ENCODE data around the gene NKX6-2. TPM values are rescaled to one million over a fixed set of nuclear protein-coding genes. Genes with fewer than 3 reads are reported as not detected.
"Not testable (repeated sequence)": the region's sequence is repeated elsewhere in the genome, so short reads cannot be mapped to it uniquely, and the experiment has no call there.

NKX6-2 gene
- not detected for total RNA-seq

DNA sequence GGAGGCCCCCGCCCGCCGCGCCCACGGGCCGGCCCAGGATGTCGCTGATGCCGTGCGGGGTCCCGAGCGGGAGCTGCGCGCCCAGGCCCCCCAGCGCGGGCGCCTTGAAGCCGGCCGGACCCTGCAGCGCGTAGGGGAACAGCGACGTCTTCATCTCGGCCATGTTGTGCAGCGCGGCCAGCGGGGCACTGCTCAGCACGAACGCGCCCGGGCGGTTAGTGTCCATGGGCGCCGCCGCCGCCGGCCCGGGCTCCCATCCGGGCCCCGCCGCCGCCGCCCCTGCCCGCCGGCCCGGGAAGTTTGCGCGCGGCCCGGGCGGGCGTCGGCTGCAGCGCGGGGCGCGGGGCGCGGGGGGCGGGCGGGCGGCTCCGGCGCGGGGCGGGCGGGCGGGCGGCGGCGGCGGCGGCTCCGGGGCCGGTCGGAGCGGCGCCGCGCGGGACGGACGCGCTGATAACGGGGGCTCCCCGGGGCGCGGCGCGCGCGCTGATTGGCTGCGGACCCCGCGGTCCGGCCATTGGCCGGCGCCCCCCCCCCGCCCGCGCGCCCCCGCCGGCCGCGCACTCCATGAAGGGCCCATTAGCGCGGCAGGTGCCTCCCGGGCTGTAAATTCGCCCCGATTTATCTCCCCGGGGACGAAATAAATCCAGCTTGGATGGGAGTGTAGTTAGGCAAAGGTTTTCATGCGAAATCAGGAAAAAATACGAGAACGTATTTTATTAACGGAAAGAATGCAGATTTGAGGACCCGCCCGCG, at the start of gene NKX6-2:
TSS of gene NKX6-2 (minus strand) at position 425 of the 753 bp plus-strand sequence. CDS start at position 226, 199 bp downstream.
- Mint-ChIP-seq H3K36me3 (ENCODE audit: low read depth) (peaks cover 28% of the 10 kb centered on the region), H3K4me3 (no peak within 1 kb of the TSS), H3K27ac (no peak within 1 kb of the TSS), H3K4me1 (no peaks in the 10 kb centered on the region), H3K27me3 (peaks cover 4% of the 10 kb centered on the region), H3K9me3 (no peaks in the 10 kb centered on the region)
- no peak for ATAC-seq (replicated peaks)

DNA sequence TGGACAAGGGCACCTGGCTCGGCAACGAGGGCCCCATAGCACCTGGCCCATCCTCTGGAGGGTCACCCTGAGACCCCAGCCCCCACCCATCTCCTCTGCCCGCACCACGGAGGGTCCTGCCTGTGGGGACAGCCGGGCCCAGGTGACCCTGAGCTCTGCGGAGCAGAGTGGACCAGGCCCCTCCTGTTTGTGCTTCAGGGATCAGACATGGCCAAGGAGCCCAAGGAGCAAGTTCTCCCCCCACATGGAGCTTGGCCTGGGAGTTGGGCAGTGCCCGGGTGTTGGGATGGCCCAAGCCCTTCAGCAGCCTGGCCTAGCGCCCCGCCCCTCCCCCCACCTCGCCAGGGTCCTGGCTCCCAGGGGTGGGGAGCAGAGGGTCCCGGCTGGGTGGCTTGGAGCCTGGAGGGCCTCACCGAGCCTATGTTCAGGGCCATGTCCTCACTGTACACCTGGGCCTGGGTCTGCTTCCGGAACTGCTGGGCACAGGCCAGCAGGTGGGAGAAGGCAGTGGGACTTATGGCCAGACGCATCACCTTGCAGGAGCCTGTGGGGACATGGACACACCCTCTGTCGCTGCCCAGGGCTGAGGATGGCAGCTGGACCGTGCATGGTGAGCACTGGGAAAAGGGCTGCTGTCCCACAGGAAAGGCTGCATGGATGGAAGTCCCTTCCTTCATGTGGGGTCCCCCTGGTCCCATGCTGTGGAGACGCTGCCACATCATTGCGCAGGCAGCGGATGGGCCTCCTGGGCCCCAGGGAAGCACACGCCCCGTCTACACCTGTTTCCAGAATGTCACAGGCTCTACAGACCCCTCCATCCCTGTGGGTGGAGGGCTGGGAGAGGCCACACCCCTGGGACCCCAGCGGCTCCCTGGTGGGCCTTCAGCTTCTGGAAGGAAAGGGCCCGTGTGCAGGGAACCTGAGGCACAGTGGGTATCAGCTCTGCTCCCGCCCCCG, 49.2 kb upstream of the NKX6-2 start:
- ATAC-seq (replicated peaks) = no peak
- H3K4me3 Mint-ChIP-seq = no peak overlapping the region

DNA sequence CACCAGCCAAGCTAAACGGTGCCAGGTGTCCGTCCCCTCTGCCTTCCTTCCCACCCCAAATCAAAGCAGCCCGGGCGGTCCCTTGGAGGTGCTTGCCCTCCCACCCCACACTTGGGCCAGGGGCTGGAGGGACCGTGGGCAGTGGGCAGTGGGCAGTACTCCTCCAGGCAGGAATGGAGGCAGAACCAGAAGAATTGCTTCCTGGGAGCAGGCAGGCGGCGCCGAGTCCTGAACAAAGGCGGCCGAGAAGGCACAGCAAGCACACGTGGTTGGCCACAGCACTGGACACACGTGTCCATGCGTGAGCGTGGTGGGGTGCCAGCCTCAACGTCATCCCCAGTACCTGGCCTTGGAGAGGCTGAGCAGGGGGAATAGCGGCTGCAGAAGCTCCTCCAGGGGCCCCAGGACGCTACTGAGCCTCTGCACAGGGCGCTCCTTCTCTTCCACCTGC, 48.4 kb upstream of the NKX6-2 start:
- H3K27ac Mint-ChIP-seq = no peak overlapping the region
- H3K4me3 Mint-ChIP-seq = no peak overlapping the region
- no peaks in the 10 kb centered on the region for H3K9me3 Mint-ChIP-seq
- no peak for ATAC-seq (replicated peaks)
- peaks cover 5% of the 10 kb centered on the region for H3K27me3 Mint-ChIP-seq
- H3K4me1 Mint-ChIP-seq = no peaks in the 10 kb centered on the region
- H3K36me3 Mint-ChIP-seq (ENCODE audit: low read depth) = no peaks in the 10 kb centered on the region

More for the DNA sequence above, 49.2 kb upstream of the NKX6-2 start:
- Mint-ChIP-seq H3K9me3 (no peaks in the 10 kb centered on the region), H3K4me1 (no peaks in the 10 kb centered on the region), H3K27me3 (peaks cover 5% of the 10 kb centered on the region), H3K27ac (no peak overlapping the region), H3K36me3 (ENCODE audit: low read depth) (no peaks in the 10 kb centered on the region)

DNA sequence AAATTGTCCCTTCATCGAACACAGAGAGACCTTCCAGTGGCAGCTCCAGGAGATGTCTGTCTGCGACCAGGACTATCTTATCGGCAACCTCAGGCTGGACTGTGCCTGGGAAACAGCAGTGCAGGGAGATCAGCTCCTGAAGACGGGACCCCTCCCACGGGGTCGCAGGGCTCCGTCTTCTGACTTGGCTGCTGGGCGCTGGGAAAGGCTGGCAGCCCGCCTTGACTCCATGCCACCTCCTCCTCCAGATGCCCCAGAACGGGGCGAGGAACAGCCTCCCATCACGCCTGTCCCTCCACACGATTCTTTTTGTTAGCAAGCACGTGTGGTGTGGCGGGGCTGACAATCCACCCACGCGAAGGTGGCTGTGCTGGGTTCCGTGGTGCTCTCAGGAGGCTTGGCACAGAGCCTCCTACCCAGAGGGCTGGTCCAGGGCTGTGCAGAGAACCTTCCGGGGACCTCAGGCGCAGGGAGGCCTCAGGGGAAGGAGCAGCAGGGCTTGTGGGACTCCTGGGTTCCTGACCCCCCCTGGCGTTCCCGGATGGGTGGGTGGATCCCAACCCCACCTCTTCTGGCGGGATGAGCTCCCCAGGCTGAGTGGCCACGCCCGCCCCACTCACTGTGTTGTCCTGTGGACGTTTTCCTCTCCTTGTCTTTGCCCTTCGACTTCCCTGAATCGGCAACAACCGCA, 47.6 kb upstream of the NKX6-2 start:
- H3K27me3 Mint-ChIP-seq = peaks cover 5% of the 10 kb centered on the region
- H3K4me1 Mint-ChIP-seq = no peaks in the 10 kb centered on the region
- H3K27ac Mint-ChIP-seq = no peak overlapping the region
- H3K36me3 Mint-ChIP-seq (ENCODE audit: low read depth) = no peaks in the 10 kb centered on the region
- no peak overlapping the region for H3K4me3 Mint-ChIP-seq
- no peaks in the 10 kb centered on the region for H3K9me3 Mint-ChIP-seq
- no peak for ATAC-seq (replicated peaks)

DNA sequence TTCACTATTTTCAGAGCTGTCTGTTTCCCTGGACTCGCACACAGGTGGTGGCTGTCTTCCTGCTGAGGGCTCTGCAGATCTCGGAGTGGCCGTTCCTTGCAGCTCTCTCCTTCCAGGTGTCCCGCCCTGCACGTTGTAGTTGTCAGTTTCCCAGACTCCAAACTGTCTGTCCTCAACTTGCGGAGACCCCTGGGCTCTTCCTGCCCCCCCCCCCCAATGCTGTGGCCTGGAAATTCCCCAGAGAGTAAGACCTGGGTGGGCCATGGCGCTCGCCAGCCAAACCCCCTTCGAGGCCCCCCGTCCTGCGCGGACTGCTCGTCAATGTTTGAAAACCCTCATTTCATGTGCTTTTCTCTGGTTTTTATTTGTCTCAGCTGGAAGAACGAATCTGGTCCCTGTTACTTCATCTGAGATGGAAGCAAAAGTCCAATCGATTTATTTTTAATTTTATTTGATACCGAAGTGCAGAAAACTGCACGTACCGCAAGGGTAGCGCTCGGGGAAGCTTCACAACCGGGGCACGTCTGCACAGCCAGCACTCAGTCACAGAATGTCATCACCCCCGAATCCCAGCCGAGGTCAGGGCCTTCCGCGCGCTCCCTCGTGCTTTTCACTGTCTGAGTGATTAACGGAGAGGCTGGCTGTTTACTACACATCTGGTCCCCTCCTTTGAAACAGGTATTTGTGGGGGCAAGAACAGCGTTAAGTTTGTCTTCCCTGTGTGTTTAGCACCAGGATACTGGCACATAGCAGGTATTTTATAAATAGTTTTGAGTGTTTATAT, 46.4 kb upstream of the NKX6-2 start:
- Mint-ChIP-seq H3K36me3 (ENCODE audit: low read depth) (no peaks in the 10 kb centered on the region), H3K27me3 (peaks cover 5% of the 10 kb centered on the region), H3K9me3 (no peaks in the 10 kb centered on the region), H3K27ac (no peak overlapping the region), H3K4me1 (no peaks in the 10 kb centered on the region), H3K4me3 (no peak overlapping the region)
- ATAC-seq (replicated peaks) = no peak

DNA sequence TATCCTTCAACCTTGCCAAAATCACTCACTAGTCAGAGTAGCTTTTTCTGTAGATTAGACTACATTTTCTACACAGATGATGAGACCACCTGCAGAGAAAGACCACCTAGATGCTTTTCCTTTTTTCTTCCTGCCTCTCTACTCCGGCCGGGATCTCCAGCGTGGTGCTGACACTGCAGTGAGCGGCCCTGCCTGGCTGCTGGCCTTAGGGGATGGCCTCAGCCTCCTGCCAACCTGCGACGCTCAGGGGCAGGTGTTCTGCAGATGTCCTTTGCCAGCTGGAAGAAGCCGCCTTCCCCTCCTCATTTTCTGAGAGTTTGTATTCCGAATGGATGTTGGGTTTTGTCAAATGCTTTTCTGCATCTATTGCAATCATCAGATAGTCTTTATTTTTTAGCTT, 43.5 kb upstream of the NKX6-2 start:
- H3K27ac Mint-ChIP-seq = no peak overlapping the region
- H3K9me3 Mint-ChIP-seq = no peaks in the 10 kb centered on the region
- no peaks in the 10 kb centered on the region for H3K36me3 Mint-ChIP-seq (ENCODE audit: low read depth)
- no peak for ATAC-seq (replicated peaks)
- peaks cover 5% of the 10 kb centered on the region for H3K27me3 Mint-ChIP-seq
- H3K4me1 Mint-ChIP-seq = no peaks in the 10 kb centered on the region
- H3K4me3 Mint-ChIP-seq = no peak overlapping the region

DNA sequence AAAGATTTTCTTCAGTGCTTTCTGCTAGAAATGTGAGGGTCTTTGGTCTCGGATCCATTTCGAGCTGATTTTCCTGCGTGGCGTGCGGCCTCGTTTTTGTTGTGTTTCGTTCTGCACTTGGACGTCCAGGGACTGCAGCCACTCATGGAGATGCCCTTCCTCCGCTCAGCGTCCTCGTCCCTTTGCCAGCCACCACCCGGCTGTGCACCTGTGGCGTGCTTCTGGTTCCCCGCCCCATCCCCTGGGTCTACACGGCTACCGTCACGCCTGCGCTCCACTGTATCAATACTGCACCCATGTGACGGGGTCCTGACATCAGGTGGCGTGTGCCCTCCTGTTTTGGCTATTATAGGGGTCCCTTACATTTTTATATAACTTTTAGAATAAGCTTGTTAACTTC, 42.7 kb upstream of the NKX6-2 start:
- H3K36me3 Mint-ChIP-seq (ENCODE audit: low read depth) = no peaks in the 10 kb centered on the region
- no peak for ATAC-seq (replicated peaks)
- H3K4me3 Mint-ChIP-seq = no peak overlapping the region
- H3K4me1 Mint-ChIP-seq = no peaks in the 10 kb centered on the region
- H3K27me3 Mint-ChIP-seq = peaks cover 5% of the 10 kb centered on the region
- H3K9me3 Mint-ChIP-seq = no peaks in the 10 kb centered on the region
- H3K27ac Mint-ChIP-seq = no peak overlapping the region

DNA sequence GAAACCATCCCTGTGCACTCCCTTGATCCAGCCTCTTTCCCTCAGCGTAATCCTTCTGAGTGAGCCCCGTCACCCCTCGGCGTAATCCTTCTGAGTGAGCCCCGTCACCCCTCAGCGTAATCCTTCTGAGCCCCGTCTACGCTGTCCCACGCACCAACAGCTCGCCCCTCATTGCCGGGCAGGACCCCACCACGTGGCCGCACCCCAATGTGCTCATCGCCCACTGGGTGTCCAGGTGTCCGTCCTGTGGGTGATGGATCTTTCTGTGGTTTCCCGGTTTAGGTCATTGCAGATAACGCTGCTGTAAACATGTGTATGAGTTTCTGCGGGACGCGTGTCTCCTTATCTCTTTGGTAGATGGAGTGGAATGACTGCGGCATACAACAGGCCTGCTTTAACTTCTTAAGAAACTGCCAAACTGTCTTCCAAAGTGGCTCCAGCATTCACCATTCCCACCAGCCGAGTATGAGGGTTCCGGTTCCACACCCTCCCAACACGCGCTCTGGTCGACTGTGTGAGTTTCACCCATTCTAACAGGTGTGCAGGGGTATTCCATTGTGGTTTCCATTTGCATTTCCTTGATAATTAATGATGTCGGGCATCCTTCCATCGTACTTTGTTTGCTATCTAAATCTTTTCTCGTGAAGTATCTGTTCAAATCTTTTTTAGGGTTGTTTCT, 42.1 kb upstream of the NKX6-2 start:
- no peaks in the 10 kb centered on the region for H3K4me1 Mint-ChIP-seq
- H3K9me3 Mint-ChIP-seq = no peaks in the 10 kb centered on the region
- no peak overlapping the region for H3K27ac Mint-ChIP-seq
- H3K36me3 Mint-ChIP-seq (ENCODE audit: low read depth) = no peaks in the 10 kb centered on the region
- H3K27me3 Mint-ChIP-seq = peaks cover 5% of the 10 kb centered on the region
- no peak for ATAC-seq (replicated peaks)
- no peak overlapping the region for H3K4me3 Mint-ChIP-seq

DNA sequence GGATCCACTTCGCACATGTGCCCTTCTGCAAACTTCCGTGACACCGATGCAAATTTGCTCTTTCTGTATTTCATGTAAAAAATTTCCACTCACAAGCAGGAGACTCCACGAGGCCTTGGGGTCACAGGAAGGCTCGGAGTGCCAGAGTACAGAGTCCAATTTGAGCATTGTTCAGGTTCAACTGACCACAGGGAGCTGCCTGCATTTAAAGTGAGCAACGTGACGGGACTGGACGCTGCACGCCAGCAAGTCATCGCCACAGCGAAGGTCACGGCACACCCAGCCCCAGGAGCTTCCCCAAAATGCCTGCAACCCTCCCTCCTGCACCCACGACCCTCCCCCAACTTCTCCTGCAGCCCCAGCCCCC, 41.5 kb upstream of the NKX6-2 start:
- no peak for ATAC-seq (replicated peaks)
- H3K4me3 Mint-ChIP-seq = no peak overlapping the region
- no peaks in the 10 kb centered on the region for H3K9me3 Mint-ChIP-seq

DNA sequence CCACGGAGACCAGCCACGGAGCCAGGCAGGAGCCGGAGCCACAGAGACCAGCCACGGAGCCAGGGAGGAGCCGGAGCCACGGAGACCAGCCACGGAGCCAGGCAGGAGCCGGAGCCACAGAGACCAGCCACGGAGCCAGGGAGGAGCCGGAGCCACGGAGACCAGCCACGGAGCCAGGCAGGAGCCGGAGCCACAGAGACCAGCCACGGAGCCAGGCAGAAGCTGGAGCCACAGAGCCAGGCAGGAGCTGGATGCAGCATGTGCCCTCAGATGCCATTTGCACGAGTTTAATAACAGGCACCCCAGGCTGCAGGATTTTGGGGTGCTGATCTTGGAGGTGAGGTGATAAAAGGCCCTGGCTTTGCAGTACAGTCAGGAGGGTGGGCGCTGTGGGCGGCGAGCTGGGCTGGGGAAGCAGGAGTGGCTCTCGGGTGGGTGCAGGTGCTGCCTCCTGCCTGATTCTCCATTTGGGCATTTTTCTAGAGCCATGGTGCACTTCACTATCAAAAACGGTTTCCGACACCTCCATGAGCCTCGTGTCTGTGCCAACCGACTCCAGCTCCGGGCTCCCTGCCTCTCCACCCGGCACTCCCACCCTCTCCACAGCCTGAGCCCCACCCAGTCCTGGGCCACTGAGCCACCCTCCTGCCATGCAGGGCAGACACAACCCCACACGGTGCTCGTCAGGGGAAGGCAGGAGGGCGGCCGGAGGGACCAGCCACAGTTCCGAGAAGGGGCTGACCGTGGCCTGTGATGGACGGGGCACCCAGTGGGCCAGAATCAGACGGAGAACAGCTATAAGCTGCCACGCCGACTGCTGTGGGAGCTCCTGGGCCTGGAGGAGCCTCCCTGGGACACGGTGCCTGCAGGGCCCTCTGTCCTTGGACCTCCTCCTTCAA, 40.8 kb upstream of the NKX6-2 start:
- H3K9me3 Mint-ChIP-seq = no peaks in the 10 kb centered on the region
- H3K27ac Mint-ChIP-seq = no peak overlapping the region
- no peaks in the 10 kb centered on the region for H3K4me1 Mint-ChIP-seq
- peaks cover 4% of the 10 kb centered on the region for H3K27me3 Mint-ChIP-seq
- no peak overlapping the region for H3K4me3 Mint-ChIP-seq
- no peak for ATAC-seq (replicated peaks)
- no peaks in the 10 kb centered on the region for H3K36me3 Mint-ChIP-seq (ENCODE audit: low read depth)

More for the DNA sequence above, 41.5 kb upstream of the NKX6-2 start:
- peaks cover 5% of the 10 kb centered on the region for H3K27me3 Mint-ChIP-seq
- no peak overlapping the region for H3K27ac Mint-ChIP-seq
- no peaks in the 10 kb centered on the region for H3K4me1 Mint-ChIP-seq
- H3K36me3 Mint-ChIP-seq (ENCODE audit: low read depth) = no peaks in the 10 kb centered on the region

DNA sequence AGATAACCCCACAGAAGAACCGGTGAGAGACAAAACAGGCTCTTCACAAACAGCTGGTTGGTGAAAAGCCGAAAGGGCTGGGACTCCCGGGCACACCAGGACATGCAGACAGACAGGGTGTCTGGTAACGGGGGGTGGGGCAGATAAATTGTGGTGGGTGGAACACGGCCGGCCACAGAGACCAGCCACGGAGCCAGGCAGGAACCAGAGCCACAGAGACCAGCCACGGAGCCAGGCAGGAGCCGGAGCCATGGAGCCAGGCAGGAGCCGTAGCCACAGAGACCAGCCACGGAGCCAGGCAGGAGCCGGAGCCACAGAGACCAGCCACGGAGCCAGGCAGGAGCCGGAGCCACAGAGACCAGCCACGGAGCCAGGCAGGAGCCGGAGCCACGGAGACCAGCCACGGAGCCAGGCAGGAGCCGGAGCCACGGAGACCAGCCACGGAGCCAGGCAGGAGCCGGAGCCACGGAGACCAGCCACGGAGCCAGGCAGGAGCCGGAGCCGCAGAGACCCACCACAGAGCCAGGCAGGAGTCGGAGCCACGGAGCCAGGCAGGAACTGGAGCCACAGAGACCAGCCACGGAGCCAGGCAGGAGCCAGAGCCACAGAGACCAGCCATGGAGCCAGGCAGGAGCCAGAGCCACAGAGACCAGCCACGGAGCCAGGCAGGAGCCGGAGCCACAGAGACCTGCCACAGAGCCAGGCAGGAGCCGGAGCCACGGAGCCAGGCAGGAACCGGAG, 40.0 kb upstream of the NKX6-2 start:
- not testable (repeated sequence) for H3K4me1 Mint-ChIP-seq; H3K9me3 Mint-ChIP-seq; H3K4me3 Mint-ChIP-seq; H3K27me3 Mint-ChIP-seq; ATAC-seq (replicated peaks); H3K27ac Mint-ChIP-seq; H3K36me3 Mint-ChIP-seq (ENCODE audit: low read depth)

DNA sequence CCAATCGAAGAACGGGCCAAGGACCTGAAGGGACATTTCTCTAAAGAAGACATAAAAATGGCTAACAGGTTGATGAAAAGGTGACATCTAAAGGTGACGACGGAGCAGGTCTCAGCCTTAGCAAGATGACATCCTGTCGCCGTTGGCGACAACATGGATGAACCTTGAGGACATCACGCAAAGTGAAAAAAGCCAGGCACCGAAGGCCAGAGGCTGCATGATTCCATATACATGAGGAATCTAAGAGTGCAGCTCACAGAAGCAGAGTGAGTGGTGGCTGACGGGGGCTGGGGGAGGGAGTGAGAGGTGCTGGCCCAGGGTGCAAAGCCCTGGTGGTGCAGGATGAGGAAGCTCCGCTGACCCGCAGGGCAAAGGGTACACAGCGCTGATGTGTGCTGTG, 34.1 kb upstream of the NKX6-2 start:
- Mint-ChIP-seq H3K27me3 (peaks cover 23% of the 10 kb centered on the region), H3K36me3 (ENCODE audit: low read depth) (no peaks in the 10 kb centered on the region), H3K9me3 (no peaks in the 10 kb centered on the region), H3K4me1 (no peaks in the 10 kb centered on the region), H3K27ac (no peak overlapping the region), H3K4me3 (no peak overlapping the region)
- ATAC-seq (replicated peaks) = no peak
